Peyer's patch (tissue), 4 donors: Measurements from ENCODE around the gene KCNQ2.

ENCODE experiments used
- POLR2A ChIP-seq, 2 donors: fragments of 450-650 bp; IDR thresholded peaks; one replicate each; pipeline ENCODE4 v1.5.1; 2017; ENCODE audit warnings: antibody characterized with exemption in 2 of 2, mild to moderate bottlenecking in 2 of 2, moderate library complexity in 2 of 2
- TF ChIP-seq, protein P1 (sequence below), 6 experiments: fragments of 450-650 bp in 4 of 6; fragments of 200-600 bp in 2 of 6; sonication (generic) in 1 of 6; IDR thresholded peaks; one replicate each; pipeline ENCODE4 v1.5.1; 2017 to 2019; ENCODE audit warnings: antibody characterized with exemption in 6 of 6, mild to moderate bottlenecking in 3 of 6, moderate library complexity in 1 of 6

- TF ChIP-seq, protein P1, sequence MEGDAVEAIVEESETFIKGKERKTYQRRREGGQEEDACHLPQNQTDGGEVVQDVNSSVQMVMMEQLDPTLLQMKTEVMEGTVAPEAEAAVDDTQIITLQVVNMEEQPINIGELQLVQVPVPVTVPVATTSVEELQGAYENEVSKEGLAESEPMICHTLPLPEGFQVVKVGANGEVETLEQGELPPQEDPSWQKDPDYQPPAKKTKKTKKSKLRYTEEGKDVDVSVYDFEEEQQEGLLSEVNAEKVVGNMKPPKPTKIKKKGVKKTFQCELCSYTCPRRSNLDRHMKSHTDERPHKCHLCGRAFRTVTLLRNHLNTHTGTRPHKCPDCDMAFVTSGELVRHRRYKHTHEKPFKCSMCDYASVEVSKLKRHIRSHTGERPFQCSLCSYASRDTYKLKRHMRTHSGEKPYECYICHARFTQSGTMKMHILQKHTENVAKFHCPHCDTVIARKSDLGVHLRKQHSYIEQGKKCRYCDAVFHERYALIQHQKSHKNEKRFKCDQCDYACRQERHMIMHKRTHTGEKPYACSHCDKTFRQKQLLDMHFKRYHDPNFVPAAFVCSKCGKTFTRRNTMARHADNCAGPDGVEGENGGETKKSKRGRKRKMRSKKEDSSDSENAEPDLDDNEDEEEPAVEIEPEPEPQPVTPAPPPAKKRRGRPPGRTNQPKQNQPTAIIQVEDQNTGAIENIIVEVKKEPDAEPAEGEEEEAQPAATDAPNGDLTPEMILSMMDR (IDR thresholded peaks at IDR 0.05): no peak
- no peak for TF ChIP-seq POLR2A (IDR thresholded peaks at IDR 0.05)
Measured at GRCh38 chr20:63473555-63474449, 1.3 kb upstream of the KCNQ2 start.
